Vagina (tissue), 2 donors: Measurements from ENCODE around the gene NDUFV2.

ENCODE experiments used
- CTCF ChIP-seq, 3 experiments: fragments of 450-650 bp in 2 of 3; fragments of 200-600 bp in 1 of 3; sonication (generic) in 1 of 3; IDR thresholded peaks; one replicate each; pipeline ENCODE4 v1.5.1; 2017 to 2019; ENCODE audit warnings: antibody characterized with exemption in 3 of 3, mild to moderate bottlenecking in 2 of 3, moderate library complexity in 2 of 3
- POLR2A ChIP-seq, 2 donors: fragments of 450-650 bp; IDR thresholded peaks; one replicate each; pipeline ENCODE4 v1.6.1; 2017; ENCODE audit warnings: antibody characterized with exemption in 2 of 2, mild to moderate bottlenecking in 2 of 2, moderate library complexity in 2 of 2

GRCh38 chr18:9181275-9181674 is 78.8 kb downstream of the NDUFV2 start:
- TF ChIP-seq CTCF (IDR thresholded peaks at IDR 0.05) (no peak), POLR2A (IDR thresholded peaks at IDR 0.05) (no peak)
